Measurements from ENCODE around the gene SLC9B2.

Gene SLC9B2

GRCh38 chr4:103098756-103099440 is 22.3 kb upstream of the SLC9B2 start (continued):
- no peak for TF ChIP-seq ZNF629 (tag by site-specific recombination; IDR thresholded peaks at IDR 0.05)
- no peak for TF ChIP-seq ZNF354C (tag by site-specific recombination; IDR thresholded peaks at IDR 0.05; ENCODE audit: borderline replicate concordance, low read depth)
- no peak for TF ChIP-seq BCL11A (tag by site-specific recombination; IDR thresholded peaks at IDR 0.05; ENCODE audit: low read depth)
- no peak for TF ChIP-seq ZNF214 (tag by site-specific recombination; IDR thresholded peaks at IDR 0.05; ENCODE audit: borderline replicate concordance)
- TF ChIP-seq ZNF639 (tag by site-specific recombination; IDR thresholded peaks at IDR 0.05): no peak
- no peak for TF ChIP-seq ZNF416 (tag by site-specific recombination; IDR thresholded peaks at IDR 0.05)
- TF ChIP-seq TRIM28 (IDR thresholded peaks at IDR 0.05; ENCODE audit: borderline replicate concordance, low read length): no peak
- no peak for TF ChIP-seq PBX3 (CRISPR knock-in tag; IDR thresholded peaks at IDR 0.05)

- no peak overlapping the region for H3K4me3 ChIP-seq (ENCODE audit: low read depth, low read length)
- peaks cover 0 to 4% of the 10 kb centered on the region in 2 experiments; a peak in 1 of 3 replicates for H3K36me3 ChIP-seq (ENCODE audit: control insufficient read depth in 2 of 2, insufficient read depth in 1 of 2, low read length in 2 of 2)
- TF ChIP-seq ZFHX2 (tag by site-specific recombination; conservative IDR thresholded peaks at IDR 0.05) (no peak), ZNF202 (tag by site-specific recombination; IDR thresholded peaks at IDR 0.05; ENCODE audit: borderline replicate concordance) (no peak), ZNF302 (tag by site-specific recombination; IDR thresholded peaks at IDR 0.05; ENCODE audit: low read depth) (no peak), ZNF24 (tag by site-specific recombination; IDR thresholded peaks at IDR 0.05) (no peak), GLIS2 (tag by site-specific recombination; IDR thresholded peaks at IDR 0.05) (no peak), ZNF248 (tag by site-specific recombination; IDR thresholded peaks at IDR 0.05) (no peak), MZF1 (tag by site-specific recombination; IDR thresholded peaks at IDR 0.05; ENCODE audit: borderline replicate concordance) (no peak), ZNF223 (tag by site-specific recombination; IDR thresholded peaks at IDR 0.05) (no peak), ZFP69B (tag by site-specific recombination; IDR thresholded peaks at IDR 0.05) (no peak), ZNF621 (tag by site-specific recombination; IDR thresholded peaks at IDR 0.05) (no peak), ZNF610 (tag by site-specific recombination; IDR thresholded peaks at IDR 0.05; ENCODE audit: borderline replicate concordance) (no peak), ZNF214 (tag by site-specific recombination; IDR thresholded peaks at IDR 0.05; ENCODE audit: borderline replicate concordance) (no peak), ZBTB17 (tag by site-specific recombination; IDR thresholded peaks at IDR 0.05) (no peak), ZBTB20 (tag by site-specific recombination; IDR thresholded peaks at IDR 0.05) (no peak), YY2 (tag by site-specific recombination; IDR thresholded peaks at IDR 0.05) (no peak), GLIS1 (tag by site-specific recombination; IDR thresholded peaks at IDR 0.05) (no peak), OVOL3 (tag by site-specific recombination; IDR thresholded peaks at IDR 0.05) (no peak)
- no peaks in the 10 kb centered on the region for H3K9me3 ChIP-seq (ENCODE audit: control insufficient read depth, insufficient read depth, low read depth, low read length)
- ChIA-PET POLR2A (no interaction called here), CTCF (interaction anchor here (0.9 to 4.4 kb wide), 3 partner anchors 11 to 477 kb away, joined by 3 to 13 read pairs (median 3); no protein-coding TSS in a partner anchor)
- no peaks in the 10 kb centered on the region for H3K4me1 ChIP-seq (ENCODE audit: control insufficient read depth, insufficient read depth, low read length)
- no peak overlapping the region for H3K27ac ChIP-seq (ENCODE audit: extremely low read depth, low read depth, low read length)
Measured at GRCh38 chr4:103098341-103098740, 21.8 kb upstream of the SLC9B2 start.

Data from HEK293 (cell line).